Activated naive CD4-positive, alpha-beta T cell treated with anti-CD3 and anti-CD28 coated beads, Interleukin-2, amount 50 U/mL, for 16 hours (primary cell): ENCODE measurements around the gene GCSAM.

ENCODE experiments used
- DNase-seq: peaks from one replicate; pipeline ENCODE4 v3.0.0-alpha.2; 2020

Gene GCSAM

GRCh38 chr3:112096176-112096575 lies 36.9 kb downstream of the GCSAM start:
- no peak for DNase-seq

- no peak for DNase-seq
These were observed 37.3 kb downstream of the GCSAM start for GRCh38 chr3:112095731-112096130.

- DNase-seq, result no peak
These were observed 39.9 kb downstream of the GCSAM start for GRCh38 chr3:112093180-112093522.

GRCh38 chr3:112092496-112093179 lies 40.4 kb downstream of the GCSAM start:
- DNase-seq, result no peak

- no peak for DNase-seq
These were observed 42.0 kb downstream of the GCSAM start for GRCh38 chr3:112090887-112091586.

- no peak for DNase-seq
These were observed 42.8 kb downstream of the GCSAM start for GRCh38 chr3:112089956-112090886.

GRCh38 chr3:112088944-112089343 lies 44.1 kb downstream of the GCSAM start:
- no peak for DNase-seq

GRCh38 chr3:112087746-112088145 lies 45.3 kb downstream of the GCSAM start:
- no peak for DNase-seq

- DNase-seq, result no peak
These were observed 46.0 kb downstream of the GCSAM start for GRCh38 chr3:112086875-112087524.

- peak; percentile 51 for DNase-seq
These were observed 46.8 kb downstream of the GCSAM start, which contains the start of gene C3orf52 for GRCh38 chr3:112086076-112086854. C3orf52 (plus strand) TSS chr3:112086389; CDS start chr3:112086408, 19 bp downstream.

- no peak for DNase-seq
These were observed 47.3 kb downstream of the GCSAM start for GRCh38 chr3:112085735-112086075.

GRCh38 chr3:112084980-112085705 lies 47.9 kb downstream of the GCSAM start:
- DNase-seq, result no peak

- DNase-seq, result no peak
These were observed 49.8 kb downstream of the GCSAM start for GRCh38 chr3:112083239-112083638.

GRCh38 chr3:112078125-112079083 lies 54.6 kb downstream of the GCSAM start:
- DNase-seq, result no peak

- DNase-seq, result peak; percentile 14
These were observed 58.2 kb downstream of the GCSAM start for GRCh38 chr3:112074616-112075497.

- DNase-seq, result no peak
These were observed 59.0 kb downstream of the GCSAM start for GRCh38 chr3:112074006-112074405.

GRCh38 chr3:112072387-112073060 lies 60.5 kb downstream of the GCSAM start:
- peak; percentile 67 for DNase-seq
